Measurements from ENCODE around the gene XIRP1.

XIRP1 gene

GRCh38 chr3:39147711-39148434 lies 44.5 kb downstream of the XIRP1 start:
- DNase-seq: peak; percentile 60
- peaks cover 34% of the 10 kb centered on the region for H3K36me3 ChIP-seq (replicated peaks)
- in situ Hi-C loops (cut with HindIII; ENCODE audit: low pct_ligation_motif_present, low sequenced_read_pairs): no loop called here
- peak overlapping the region; percentile 90 for H3K27ac ChIP-seq
- peak overlapping the region; percentile 36 for H3K4me3 ChIP-seq (ENCODE audit: low read depth, low read length)
- TF ChIP-seq CTCF (IDR thresholded peaks at IDR 0.05; ENCODE audit: low read depth, low read length, missing control alignments): no peak
- no peaks in the 10 kb centered on the region for H3K27me3 ChIP-seq (replicated peaks)

GRCh38 chr3:39146611-39147591 lies 45.5 kb downstream of the XIRP1 start:
- TF ChIP-seq CTCF (IDR thresholded peaks at IDR 0.05; ENCODE audit: low read depth, low read length, missing control alignments): no peak
- Histone ChIP-seq H3K4me3 (ENCODE audit: low read depth, low read length) (peak overlapping the region; percentile 36), H3K27me3 (replicated peaks) (no peaks in the 10 kb centered on the region), H3K36me3 (replicated peaks) (peaks cover 44% of the 10 kb centered on the region), H3K27ac (peak overlapping the region; percentile 90)
- DNase-seq: peak; percentile 99
- in situ Hi-C loops (cut with HindIII; ENCODE audit: low pct_ligation_motif_present, low sequenced_read_pairs): no loop called here

DNA sequence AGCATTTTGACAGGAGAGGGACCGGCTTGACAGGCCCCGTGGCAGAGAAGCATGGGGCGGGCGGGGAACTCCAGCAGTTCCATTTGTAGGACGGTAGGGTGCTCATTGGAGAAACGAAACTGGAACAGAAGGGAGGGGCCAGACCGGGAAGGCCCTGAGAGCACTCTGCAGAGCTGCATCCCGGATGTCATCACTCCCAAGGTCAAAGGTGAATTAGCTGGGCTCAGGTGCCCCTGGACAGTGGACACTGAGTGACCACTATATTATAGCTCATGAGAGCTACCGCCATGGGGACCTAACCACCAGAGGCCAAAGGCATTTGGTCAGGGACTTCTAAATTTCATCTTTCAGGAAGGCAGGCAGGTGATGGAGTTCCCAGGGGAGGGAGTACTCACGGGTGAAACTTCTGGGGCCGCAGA lies 46.3 kb downstream of the XIRP1 start:
- Histone ChIP-seq H3K36me3 (replicated peaks) (peaks cover 52% of the 10 kb centered on the region), H3K27me3 (replicated peaks) (no peaks in the 10 kb centered on the region), H3K4me3 (ENCODE audit: low read depth, low read length) (peak overlapping the region; percentile 2), H3K27ac (peak overlapping the region; percentile 90)
- no peak for TF ChIP-seq CTCF (IDR thresholded peaks at IDR 0.05; ENCODE audit: low read depth, low read length, missing control alignments)
- in situ Hi-C loops (cut with HindIII; ENCODE audit: low pct_ligation_motif_present, low sequenced_read_pairs): no loop called here
- no peak for DNase-seq

GRCh38 chr3:39144748-39145380 lies 47.5 kb downstream of the XIRP1 start:
- no peak for DNase-seq
- no peak overlapping the region for H3K27ac ChIP-seq
- H3K36me3 ChIP-seq (replicated peaks): peaks cover 63% of the 10 kb centered on the region
- in situ Hi-C loops (cut with HindIII; ENCODE audit: low pct_ligation_motif_present, low sequenced_read_pairs): no loop called here
- H3K4me3 ChIP-seq (ENCODE audit: low read depth, low read length): no peak overlapping the region
- TF ChIP-seq CTCF (IDR thresholded peaks at IDR 0.05; ENCODE audit: low read depth, low read length, missing control alignments): no peak
- no peaks in the 10 kb centered on the region for H3K27me3 ChIP-seq (replicated peaks)

GRCh38 chr3:39144095-39144747 lies 48.2 kb downstream of the XIRP1 start:
- Histone ChIP-seq H3K27me3 (replicated peaks) (no peaks in the 10 kb centered on the region), H3K36me3 (replicated peaks) (peaks cover 63% of the 10 kb centered on the region), H3K4me3 (ENCODE audit: low read depth, low read length) (no peak overlapping the region), H3K27ac (no peak overlapping the region)
- DNase-seq: no peak
- in situ Hi-C loops (cut with HindIII; ENCODE audit: low pct_ligation_motif_present, low sequenced_read_pairs): no loop called here
- TF ChIP-seq CTCF (IDR thresholded peaks at IDR 0.05; ENCODE audit: low read depth, low read length, missing control alignments): no peak
